D721Med (cell line): ENCODE results near the gene OR10G8.

Experiments used
- DNase-seq: peaks from one replicate; pipeline ENCODE4 v3.0.0; 2011; ENCODE audit warnings: low spot score; ENCODE audit not compliant: insufficient read length
- FAIRE-seq: peaks from 2 replicates; lab custom pipeline; 2011; peaks lifted over from hg19 to GRCh38; lab: Jason Lieb, UNC
- CTCF ChIP-seq: IDR thresholded peaks from 2 replicates; pipeline ENCODE4 v1.5.1; 2012; ENCODE audit warnings: mild to moderate bottlenecking, control low read depth; ENCODE audit not compliant: insufficient read depth; ENCODE audit errors: missing control alignments

The OR10G8 gene

GRCh38 chr11:124075841-124076651, 49.4 kb downstream of the OR10G8 start:
- FAIRE-seq (no peak), DNase-seq (no peak)
- TF ChIP-seq CTCF = no peak

GRCh38 chr11:124077266-124077665, 50.7 kb downstream of the OR10G8 start:
- no peak for DNase-seq
- TF ChIP-seq CTCF = no peak
- no peak for FAIRE-seq

GRCh38 chr11:124078591-124078990, 52.0 kb downstream of the OR10G8 start:
- DNase-seq (no peak), FAIRE-seq (no peak)
- TF ChIP-seq CTCF = no peak

- no peak for FAIRE-seq
- no peak for DNase-seq
- TF ChIP-seq CTCF = no peak
Measured at GRCh38 chr11:124079631-124080326, 53.2 kb downstream of the OR10G8 start.
